G401.6 (cell line): ENCODE data around the gene CHRNA4.

Experiments
- FAIRE-seq: peaks from 2 replicates; lab custom pipeline; 2012; peaks lifted over from hg19 to GRCh38; lab: Jason Lieb, UNC

CHRNA4 gene

DNA sequence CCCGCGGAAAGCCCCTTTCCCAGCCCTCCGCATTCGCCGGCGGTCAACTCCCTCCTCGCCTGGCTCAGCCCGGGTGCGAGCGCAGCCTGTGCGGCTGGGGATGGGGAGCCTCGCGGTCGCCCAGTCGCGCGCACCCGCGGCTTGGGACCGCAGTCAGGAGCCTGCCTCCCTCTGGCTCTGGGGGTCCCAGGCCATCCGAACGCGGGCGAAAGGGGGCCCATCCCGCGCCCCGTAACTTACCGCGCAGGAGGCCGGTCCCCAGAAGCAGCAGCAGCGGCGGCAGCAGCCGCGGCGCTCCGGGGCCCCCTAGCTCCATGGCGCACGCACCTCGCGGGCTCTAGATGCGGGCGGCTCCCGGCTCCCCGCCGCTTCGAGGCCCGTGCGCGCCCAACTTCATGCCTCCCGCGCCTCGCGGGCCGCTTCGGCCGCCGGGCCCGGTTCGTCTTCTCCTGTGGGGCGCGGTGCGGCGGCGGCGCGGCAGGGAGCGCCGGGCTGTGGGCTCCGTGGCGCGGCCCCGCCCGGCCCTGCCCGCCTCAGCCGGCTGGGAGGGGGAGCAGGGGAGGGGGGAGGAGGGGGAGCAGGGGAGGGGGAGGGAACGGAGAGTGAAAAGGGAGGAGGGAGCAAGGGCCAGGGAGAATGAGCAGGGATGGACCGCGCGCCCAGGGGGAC is at the start of gene CHRNA4:
Gene CHRNA4, minus strand, starts transcription at position 500 of the 669 bp plus-strand sequence. Its CDS starts 184 bp downstream, at position 316.
- FAIRE-seq = no peak

- no peak for FAIRE-seq
These were observed 48.8 kb upstream of the CHRNA4 start for GRCh38 chr20:63409834-63410435.

GRCh38 chr20:63409066-63409833 is 48.1 kb upstream of the CHRNA4 start:
- no peak for FAIRE-seq

DNA sequence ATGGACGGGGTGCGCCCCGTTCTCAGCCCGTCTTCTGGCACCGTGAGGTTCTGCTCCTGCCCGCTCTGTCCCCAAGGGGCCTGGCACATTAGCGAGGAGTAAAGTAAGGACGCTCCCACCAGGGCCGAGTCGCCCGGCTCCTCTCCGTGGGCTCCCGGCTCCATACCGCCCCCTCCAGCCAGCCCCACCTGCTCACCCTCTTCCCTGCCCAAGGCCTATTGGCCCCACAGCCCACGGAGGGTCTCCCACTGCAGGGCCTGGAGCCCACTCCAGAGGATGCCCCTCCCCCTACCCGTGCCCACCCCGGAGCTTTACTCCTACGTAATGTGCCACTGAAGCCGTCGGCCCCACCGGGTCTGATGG is 47.5 kb upstream of the CHRNA4 start:
- FAIRE-seq = no peak

DNA sequence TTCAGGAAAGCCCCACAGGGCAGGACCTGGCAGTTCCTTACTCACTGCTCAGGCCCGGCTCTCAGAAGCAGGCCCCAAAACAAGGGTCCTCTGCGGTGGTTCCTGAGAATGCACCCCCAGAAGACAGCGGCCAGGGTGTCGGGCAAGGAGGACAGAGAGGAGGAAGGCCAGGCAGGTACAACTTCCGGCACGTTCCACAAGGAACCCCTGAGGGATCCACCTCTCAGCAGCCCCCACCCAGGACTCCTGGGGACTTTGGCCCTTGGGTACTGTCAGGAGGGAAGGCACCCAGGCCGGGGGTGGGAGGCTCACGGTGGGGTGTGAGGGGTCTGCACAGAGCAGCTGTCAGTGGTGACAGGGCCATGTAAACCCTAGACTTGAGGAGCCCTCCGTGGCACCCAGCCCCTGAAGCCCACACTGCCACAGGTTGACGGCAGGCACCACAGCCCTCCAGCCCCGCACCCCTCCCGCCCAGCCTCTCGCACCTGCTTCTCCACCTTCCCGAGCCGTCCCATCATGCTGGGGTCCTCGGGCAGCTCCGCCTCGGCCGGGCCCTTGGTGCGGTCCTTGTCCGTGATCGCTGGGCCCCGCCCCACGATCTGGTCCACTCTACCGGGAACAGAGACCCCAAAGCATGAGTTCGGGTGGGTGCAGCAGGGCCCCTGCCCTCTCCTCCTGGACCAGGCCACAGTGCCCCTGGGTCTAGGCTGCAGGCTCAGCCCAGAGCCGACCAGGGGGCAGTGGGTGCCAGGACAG is 47.0 kb upstream of the CHRNA4 start:
- FAIRE-seq = no peak

- FAIRE-seq = no peak
These were observed 45.6 kb upstream of the CHRNA4 start for GRCh38 chr20:63406617-63407245.

- no peak for FAIRE-seq
These were observed 44.9 kb upstream of the CHRNA4 start for GRCh38 chr20:63406011-63406410.

GRCh38 chr20:63405102-63405730 is 44.1 kb upstream of the CHRNA4 start:
- FAIRE-seq = no peak

DNA sequence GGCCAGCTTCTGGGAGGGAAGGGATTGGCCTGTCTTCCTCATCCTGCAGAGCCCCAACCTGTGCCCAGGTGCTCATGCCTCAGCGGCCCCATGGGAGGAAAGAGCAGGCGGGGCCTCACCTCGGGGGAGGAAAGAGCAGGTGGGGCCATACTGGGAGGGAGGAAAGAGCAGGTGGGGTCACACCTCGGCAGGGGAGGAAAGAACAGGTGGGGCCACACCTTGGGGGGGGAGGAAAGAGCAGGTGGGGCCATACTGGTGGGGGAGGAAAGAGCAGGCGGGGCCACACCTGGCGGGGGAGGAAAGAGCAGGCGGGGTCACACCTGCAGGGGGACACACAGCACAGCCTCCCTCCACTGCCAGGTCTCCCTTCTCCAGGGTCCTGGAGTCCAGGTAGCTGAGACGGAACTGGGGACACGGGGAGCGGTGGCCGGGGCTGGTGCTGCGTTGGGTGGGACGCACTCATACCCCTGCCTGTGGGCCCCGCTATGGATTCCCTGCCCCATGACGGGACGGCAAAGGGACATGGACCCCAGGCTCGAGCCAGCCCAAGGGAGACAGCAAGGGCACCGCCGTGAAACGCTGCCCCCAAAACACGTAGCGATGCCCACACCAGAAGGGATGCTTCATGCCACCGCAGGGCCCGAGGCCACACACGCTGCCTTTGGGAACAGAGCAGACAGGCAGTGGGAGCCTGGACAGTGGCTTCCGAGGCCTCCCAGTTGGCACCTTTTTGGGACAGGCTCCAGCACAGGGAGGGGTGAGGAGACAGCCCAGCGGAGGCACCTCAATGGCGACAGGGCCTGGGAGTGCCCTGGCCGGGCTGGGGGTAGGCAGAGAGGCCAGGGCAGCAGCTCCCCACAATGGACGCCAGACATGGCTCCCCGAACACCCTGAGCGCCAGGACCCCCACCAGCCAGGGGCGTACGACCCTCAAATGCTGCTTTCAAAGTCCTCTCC is 43.3 kb upstream of the CHRNA4 start:
- FAIRE-seq = no peak

DNA sequence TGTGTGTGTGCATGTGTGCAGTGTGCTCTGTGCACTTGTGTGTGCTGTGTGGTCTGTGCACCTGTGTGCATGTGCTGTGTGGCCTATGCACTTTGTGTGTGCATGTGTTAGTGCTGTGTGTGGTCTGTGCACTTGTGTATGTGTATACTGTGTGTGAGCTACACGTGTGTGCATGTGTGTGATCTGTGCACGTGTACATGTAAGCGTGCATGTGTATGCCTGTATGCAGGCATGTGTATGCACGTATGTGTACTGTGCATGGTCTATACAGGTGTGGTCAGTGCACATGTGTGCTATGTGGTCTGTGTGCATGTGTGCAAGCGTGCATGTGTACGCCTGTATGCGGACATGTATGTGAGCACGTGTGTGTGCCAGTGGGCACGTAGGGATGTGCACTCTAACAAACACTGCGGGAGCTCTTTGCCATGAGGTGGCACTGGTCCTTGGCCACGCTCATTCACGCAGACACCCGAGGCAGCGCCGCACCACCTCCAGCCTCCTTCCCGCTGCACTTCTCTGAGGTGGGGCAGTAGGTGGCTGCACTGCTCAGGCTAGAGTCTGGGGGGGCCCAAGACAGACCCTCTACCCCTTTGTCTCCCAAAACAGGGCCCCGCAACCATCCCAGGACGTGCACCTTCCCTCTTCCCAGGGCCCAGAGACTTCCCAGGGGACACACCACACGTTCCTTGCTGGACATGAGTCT is 42.4 kb upstream of the CHRNA4 start:
- no peak for FAIRE-seq

- no peak for FAIRE-seq
These were observed 41.7 kb upstream of the CHRNA4 start for GRCh38 chr20:63402860-63403220.

- FAIRE-seq = no peak
These were observed 41.2 kb upstream of the CHRNA4 start for GRCh38 chr20:63402181-63402859.

DNA sequence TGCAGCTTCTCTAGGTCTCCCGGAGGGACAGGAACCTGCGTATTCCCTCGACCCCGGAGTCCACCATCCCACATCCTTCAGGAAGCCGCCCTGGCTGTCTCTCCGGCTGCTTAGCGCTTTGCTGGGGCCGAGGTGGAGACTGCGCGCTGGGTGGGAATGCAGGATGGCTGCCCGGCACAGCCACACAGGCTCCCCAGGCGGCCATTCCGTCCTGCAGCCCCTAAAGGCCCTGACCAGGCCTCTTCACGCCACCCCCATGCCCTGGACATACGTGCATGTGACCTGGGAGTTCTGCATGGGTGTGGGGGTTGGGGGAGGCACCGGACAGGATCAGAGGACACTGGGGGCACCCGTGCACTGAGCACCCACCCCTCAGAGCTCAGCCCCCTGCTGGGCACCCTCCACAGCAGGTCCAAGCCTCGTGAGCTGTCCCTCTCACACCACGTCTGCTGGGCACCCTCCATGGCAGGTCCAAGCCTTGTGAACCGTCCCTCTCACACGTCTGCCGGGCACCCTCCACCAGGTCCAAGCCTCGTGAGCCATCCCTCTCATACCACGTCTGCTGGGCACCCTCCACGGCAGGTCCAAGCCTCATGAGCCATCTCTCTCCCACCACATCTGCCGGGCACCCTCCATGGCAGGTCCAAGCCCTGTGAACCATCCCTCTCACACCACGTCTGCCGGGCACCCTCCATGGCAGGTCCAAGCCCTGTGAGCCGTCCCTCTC is 40.4 kb upstream of the CHRNA4 start:
- FAIRE-seq = no peak

GRCh38 chr20:63400486-63401210 is 39.5 kb upstream of the CHRNA4 start:
- FAIRE-seq = no peak

DNA sequence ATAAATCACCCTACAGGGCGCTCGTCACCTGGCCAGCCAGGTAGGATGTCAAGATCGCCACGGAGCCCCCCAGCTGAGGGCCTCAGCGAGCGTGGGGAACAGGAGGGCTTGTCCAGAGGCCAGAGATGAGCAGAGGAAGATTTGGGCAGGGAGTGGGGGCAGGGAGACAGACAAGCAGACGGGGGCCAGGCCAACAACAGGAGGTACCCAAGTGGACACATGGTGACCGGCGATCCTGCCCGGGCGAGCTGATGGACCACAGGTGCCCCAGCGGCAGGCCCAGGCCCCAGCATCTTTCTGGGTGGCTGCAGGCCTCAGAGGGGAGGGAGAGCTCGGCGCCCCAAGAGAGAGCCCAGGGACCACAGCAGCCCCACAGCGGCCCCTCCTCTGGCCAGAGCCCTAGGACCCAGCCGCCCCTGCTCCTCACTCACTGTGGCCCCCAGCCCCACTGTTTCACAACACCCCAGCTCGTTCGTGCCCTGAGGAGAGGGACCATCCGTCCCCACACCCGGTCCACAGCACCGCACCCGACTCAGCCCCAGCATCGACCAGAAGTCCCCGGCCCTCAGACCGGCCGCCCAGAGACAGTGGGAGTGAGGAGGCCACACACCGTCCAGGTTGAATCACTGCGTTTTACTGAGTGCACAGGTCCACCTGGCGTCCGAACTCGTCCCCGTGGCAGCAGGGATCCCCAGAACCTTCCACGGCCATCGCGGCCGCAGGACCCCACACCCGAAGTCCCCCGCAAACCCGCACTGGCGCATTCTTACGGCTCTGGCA is 38.6 kb upstream of the CHRNA4 start:
- FAIRE-seq = no peak

GRCh38 chr20:63398744-63399514 is 37.8 kb upstream of the CHRNA4 start:
- no peak for FAIRE-seq
